ENCODE data around the gene MTG1. TPM values are rescaled to one million over a fixed set of nuclear protein-coding genes. Genes with fewer than 3 reads are reported as not detected.

Gene MTG1
- total and polyA plus RNA-seq, 2 donors (not counting 1 experiment from before 2014, with no cell fraction given), result 90.0 to 117 TPM

GRCh38 chr10:133350950-133351329, 43.0 kb upstream of the MTG1 start:
- H3K27me3 ChIP-seq (replicated peaks in 1 of 4; ENCODE audit: control extremely low read depth in 1 of 4, control insufficient read depth in 3 of 4, insufficient read depth in 4 of 4, low read length in 3 of 4), result peaks cover 0 to 19% (median 5%) of the 10 kb centered on the region in 4 experiments
- H3K27ac Mint-ChIP-seq, result no peak overlapping the region
- H3K4me3 ChIP-seq (ENCODE audit: control extremely low read depth in 1 of 5, extremely low read depth in 1 of 5, insufficient read depth in 1 of 5, low read depth in 2 of 5, low read length in 4 of 5), result no peak overlapping the region
- peaks cover 0 to 1% of the 10 kb centered on the region in 2 experiments for H3K36me3 ChIP-seq (replicated peaks in 1 of 2; ENCODE audit: control extremely low read depth in 1 of 2, control insufficient read depth in 1 of 2, extremely low read depth in 1 of 2, insufficient read depth in 2 of 2, low read length in 1 of 2)
- CTCF ChIA-PET, result no interaction called here
- H3K27me3 Mint-ChIP-seq, result peaks cover 5% of the 10 kb centered on the region
- no peak overlapping the region for H3K27ac ChIP-seq (ENCODE audit: low read length in 2 of 2)
- POLR2A ChIA-PET, result no interaction called here
- H2AFZ ChIP-seq (ENCODE audit: insufficient read depth, low read depth, low read length, poor library complexity, severe bottlenecking), result no peak overlapping the region
- H3K4me2 ChIP-seq (replicated peaks; ENCODE audit: low read depth, low read length, poor library complexity, severe bottlenecking), result no peak overlapping the region
- peaks cover 0 to 15% (median 0%) of the 10 kb centered on the region in 3 donors for H3K9me3 ChIP-seq (ENCODE audit: control extremely low read depth in 1 of 3, control insufficient read depth in 2 of 3, insufficient read depth in 1 of 3, low read length in 2 of 3)
- ATAC-seq (ENCODE audit: low read depth) (no peak), DNase-seq (no peak)
- H3K4me1 ChIP-seq (ENCODE audit: control insufficient read depth in 2 of 2, insufficient read depth in 2 of 2, low read length in 2 of 2), result peaks cover 0 to 6% of the 10 kb centered on the region in 2 donors
- 63% methylated on average over 13 of the region's 13 CpGs for WGBS (ENCODE audit: insufficient coverage)
- H3K4me3 Mint-ChIP-seq, result no peak overlapping the region
- intact Hi-C loops (cut with micrococcal nuclease), result no loop called here
- TF ChIP-seq CTCF (IDR thresholded peaks at IDR 0.05) (no peak), EZH2 (IDR thresholded peaks at IDR 0.05; ENCODE audit: borderline replicate concordance, insufficient read depth, low read depth, low read length, poor library complexity, severe bottlenecking) (no peak)
- H4K20me1 ChIP-seq (ENCODE audit: control insufficient read depth, insufficient read depth, low read length, poor library complexity, severe bottlenecking), result peaks cover 6% of the 10 kb centered on the region
- H3K9me3 Mint-ChIP-seq (ENCODE audit: insufficient read depth), result no peaks in the 10 kb centered on the region
- peaks cover 17% of the 10 kb centered on the region for H3K79me2 ChIP-seq (ENCODE audit: control insufficient read depth, insufficient read depth, low read length)
- no peak overlapping the region for H3K9ac ChIP-seq (ENCODE audit: low read length)
- peaks cover 7% of the 10 kb centered on the region for H3K4me1 Mint-ChIP-seq

GRCh38 chr10:133351408-133352318, 42.3 kb upstream of the MTG1 start:
- ATAC-seq (ENCODE audit: low read depth) (no peak), DNase-seq (no peak)
- Histone ChIP-seq H3K4me2 (replicated peaks; ENCODE audit: low read depth, low read length, poor library complexity, severe bottlenecking) (no peak overlapping the region), H2AFZ (ENCODE audit: insufficient read depth, low read depth, low read length, poor library complexity, severe bottlenecking) (no peak overlapping the region), H3K27me3 (replicated peaks in 1 of 4; ENCODE audit: control extremely low read depth in 1 of 4, control insufficient read depth in 3 of 4, insufficient read depth in 4 of 4, low read length in 3 of 4) (peaks cover 0 to 15% (median 5%) of the 10 kb centered on the region in 4 experiments), H3K4me1 (ENCODE audit: control insufficient read depth in 2 of 2, insufficient read depth in 2 of 2, low read length in 2 of 2) (peaks cover 5 to 11% of the 10 kb centered on the region in 2 donors), H3K27ac (ENCODE audit: low read length in 2 of 2) (no peak overlapping the region), H3K9me3 (ENCODE audit: control extremely low read depth in 1 of 3, control insufficient read depth in 2 of 3, insufficient read depth in 1 of 3, low read length in 2 of 3) (peaks cover 0 to 15% (median 0%) of the 10 kb centered on the region in 3 donors), H4K20me1 (ENCODE audit: control insufficient read depth, insufficient read depth, low read length, poor library complexity, severe bottlenecking) (peaks cover 14% of the 10 kb centered on the region), H3K9ac (ENCODE audit: low read length) (no peak overlapping the region), H3K79me2 (ENCODE audit: control insufficient read depth, insufficient read depth, low read length) (peaks cover 24% of the 10 kb centered on the region), H3K4me3 (ENCODE audit: control extremely low read depth in 1 of 5, extremely low read depth in 1 of 5, insufficient read depth in 1 of 5, low read depth in 2 of 5, low read length in 4 of 5) (no peak overlapping the region), H3K36me3 (replicated peaks in 1 of 2; ENCODE audit: control extremely low read depth in 1 of 2, control insufficient read depth in 1 of 2, extremely low read depth in 1 of 2, insufficient read depth in 2 of 2, low read length in 1 of 2) (peaks cover 0 to 3% of the 10 kb centered on the region in 2 experiments)
- peaks cover 5% of the 10 kb centered on the region for H3K27me3 Mint-ChIP-seq
- H3K4me3 Mint-ChIP-seq, result no peak overlapping the region
- CTCF ChIA-PET, result no interaction called here
- 75% methylated on average over 24 of the region's 24 CpGs for WGBS (ENCODE audit: insufficient coverage)
- H3K9me3 Mint-ChIP-seq (ENCODE audit: insufficient read depth), result no peaks in the 10 kb centered on the region
- TF ChIP-seq CTCF (IDR thresholded peaks at IDR 0.05), result no peak
- H3K27ac Mint-ChIP-seq, result no peak overlapping the region
- H3K4me1 Mint-ChIP-seq, result peaks cover 9% of the 10 kb centered on the region
- POLR2A ChIA-PET, result no interaction called here
- intact Hi-C loops (cut with micrococcal nuclease), result no loop called here

All from B cell (primary cell).